Measurements from ENCODE around the gene ANAPC1.
"Not testable (repeated sequence)": the region's sequence is repeated elsewhere in the genome, so short reads cannot be mapped to it uniquely, and the experiment has no call there.

Gene ANAPC1

DNA sequence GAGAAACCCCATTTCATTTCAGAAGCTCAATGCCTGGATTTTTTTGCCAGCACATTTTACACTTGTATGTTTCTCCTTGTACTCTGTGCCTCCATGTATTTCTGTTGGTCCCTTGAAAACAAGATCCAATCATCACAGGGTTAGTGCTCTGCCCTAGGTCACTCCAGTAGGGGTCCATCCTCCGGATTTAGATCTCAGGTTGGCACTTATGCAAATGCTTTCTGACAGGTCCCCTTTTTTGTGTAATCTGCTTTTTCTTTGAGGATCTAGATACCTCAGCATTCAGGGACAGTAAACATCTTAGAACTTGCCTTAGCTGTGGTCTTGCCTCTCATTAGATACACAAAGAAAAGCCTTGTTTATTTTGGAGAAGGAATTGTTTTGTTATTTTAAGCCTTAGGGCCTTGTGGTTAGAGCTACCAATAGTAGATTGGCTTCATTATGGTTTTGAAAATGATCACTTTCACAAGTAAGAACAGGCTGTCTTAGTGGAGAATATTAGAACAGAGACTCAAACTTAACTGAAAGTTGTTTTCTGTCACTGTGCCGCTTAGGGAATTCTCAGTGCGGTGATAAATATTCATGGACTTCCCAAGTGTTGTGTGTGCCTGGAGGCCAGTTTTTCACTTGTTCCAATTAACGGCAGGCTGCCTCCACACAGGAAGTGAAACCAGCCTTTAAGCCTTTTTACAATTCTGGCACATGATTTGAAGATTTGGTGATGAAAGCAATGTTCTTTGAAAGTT lies 22.2 kb upstream of the ANAPC1 start:
- FAIRE-seq (no peak), DNase-seq (ENCODE audit: low spot score) (no peak)

DNA sequence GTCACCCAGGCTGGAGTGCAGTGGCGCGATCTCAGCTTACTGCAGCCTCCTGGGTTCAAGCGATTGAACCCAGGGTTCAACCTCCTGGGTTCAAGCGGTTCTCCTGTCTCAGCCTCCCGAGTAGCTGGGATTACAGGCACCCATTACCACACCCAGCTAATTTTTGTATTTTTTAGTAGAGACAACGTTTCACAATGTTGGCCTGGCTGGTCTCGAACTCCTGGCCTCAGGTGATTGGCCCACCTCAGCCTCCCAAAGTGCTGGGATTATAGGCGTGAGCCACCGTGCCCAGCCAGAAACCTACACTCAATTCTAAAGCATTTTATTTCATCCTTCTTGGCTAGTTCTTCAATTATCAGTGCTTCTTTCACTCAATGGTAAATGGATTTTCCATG lies 21.5 kb upstream of the ANAPC1 start:
- FAIRE-seq = not testable (repeated sequence)

DNA sequence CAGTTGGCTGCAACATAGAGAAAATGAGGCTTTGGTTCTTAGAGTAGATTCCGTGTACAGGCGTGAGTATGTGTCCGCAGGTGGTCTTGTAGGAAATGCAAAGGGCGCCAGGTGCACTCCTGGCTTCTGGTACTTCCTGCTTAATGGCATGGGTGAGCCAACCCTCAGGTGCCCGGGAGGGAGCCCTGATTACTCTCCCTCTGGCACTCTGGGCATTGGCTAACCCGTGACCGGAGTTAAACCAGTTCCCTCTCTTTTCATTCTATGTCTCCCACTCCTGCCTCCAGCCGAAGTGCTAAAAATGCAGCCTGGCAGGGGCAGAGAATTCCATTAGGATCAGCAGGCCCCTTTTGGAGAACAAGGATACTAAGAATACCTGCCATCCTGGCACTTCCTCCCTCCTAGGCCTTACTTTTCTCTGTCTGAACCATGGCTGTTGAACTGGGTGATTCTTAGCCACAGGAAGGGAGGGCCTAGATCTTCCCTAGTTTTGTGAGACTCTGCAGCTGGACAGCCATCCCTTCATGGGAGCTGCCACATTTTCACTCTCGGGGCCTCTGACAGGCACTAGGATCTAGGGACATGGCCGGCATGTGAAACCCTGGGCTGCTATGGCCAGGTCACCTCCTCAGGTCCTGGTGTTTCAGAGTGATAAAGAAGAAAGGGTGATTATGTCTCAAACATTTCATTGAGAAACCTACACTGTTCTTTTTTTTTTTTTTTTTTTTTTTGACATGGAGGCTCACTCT lies 20.9 kb upstream of the ANAPC1 start:
- FAIRE-seq (no peak), DNase-seq (ENCODE audit: low spot score) (no peak)

More for the DNA sequence above, 21.5 kb upstream of the ANAPC1 start:
- not testable (repeated sequence) for DNase-seq (ENCODE audit: low spot score)

DNA sequence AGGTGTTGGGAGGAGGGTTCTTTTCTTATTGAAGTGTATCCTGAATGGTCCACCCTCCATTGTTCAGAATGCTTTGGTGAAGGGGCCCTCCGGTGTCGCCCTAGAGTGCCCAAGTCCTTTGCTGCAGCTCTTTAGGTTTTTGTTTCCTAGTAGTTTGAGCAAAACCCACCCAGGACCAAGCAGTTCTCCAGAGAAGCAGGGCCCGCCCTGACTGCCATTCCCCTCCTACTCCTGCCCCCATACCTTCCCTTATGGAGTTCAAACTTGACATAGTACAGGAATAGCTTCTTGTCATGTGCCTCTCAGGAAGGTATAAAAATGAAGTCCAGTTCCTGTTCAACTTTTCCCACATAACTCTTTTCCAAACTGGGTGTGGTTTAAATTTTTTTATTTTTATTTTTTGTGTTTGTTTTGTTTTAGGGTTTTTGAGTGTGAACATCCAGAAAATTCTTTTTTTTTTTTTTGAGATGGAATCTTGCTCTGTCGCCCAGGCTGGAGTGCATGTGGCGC lies 20.0 kb upstream of the ANAPC1 start:
- DNase-seq (ENCODE audit: low spot score) = no peak
- FAIRE-seq = no peak

DNA sequence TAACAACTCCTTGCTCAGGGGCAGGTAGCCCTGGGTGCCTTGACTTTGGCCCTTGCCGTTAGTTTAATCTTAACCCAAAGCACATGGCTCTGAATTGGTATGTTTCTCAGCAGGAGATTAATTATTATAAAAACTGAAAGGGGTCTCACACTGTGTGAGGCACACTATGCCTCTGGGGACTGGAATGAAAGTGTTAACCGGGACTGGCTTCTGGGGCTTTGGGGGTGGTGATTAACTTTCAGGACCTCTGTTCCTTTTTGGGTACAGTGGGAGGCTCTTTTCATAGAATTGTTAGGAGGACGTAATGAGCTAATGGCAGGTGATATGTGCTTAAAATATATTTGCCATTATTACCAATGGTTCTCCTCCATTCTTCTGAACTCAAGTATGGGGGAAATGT lies 19.5 kb upstream of the ANAPC1 start:
- FAIRE-seq (no peak), DNase-seq (ENCODE audit: low spot score) (no peak)

DNA sequence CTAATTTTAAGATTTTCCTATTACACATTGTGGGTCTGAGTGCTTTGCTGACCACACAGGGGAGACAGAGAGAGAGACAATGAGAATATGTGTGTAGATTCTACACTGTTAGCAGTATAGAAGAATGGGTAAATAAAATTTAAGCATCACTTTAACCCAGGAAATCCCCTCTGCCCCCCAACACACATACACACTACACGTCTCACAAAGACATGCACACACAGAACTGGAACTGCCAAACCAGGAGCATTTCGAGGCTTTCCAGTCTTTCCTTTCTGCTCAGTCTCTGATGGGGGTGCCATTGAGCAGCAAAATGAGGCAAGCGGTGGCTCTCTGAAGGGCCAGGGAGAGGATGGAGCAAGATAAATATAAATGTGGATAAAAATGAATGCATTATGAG lies 16.9 kb upstream of the ANAPC1 start:
- no peak for FAIRE-seq
- DNase-seq (ENCODE audit: low spot score) = no peak

DNA sequence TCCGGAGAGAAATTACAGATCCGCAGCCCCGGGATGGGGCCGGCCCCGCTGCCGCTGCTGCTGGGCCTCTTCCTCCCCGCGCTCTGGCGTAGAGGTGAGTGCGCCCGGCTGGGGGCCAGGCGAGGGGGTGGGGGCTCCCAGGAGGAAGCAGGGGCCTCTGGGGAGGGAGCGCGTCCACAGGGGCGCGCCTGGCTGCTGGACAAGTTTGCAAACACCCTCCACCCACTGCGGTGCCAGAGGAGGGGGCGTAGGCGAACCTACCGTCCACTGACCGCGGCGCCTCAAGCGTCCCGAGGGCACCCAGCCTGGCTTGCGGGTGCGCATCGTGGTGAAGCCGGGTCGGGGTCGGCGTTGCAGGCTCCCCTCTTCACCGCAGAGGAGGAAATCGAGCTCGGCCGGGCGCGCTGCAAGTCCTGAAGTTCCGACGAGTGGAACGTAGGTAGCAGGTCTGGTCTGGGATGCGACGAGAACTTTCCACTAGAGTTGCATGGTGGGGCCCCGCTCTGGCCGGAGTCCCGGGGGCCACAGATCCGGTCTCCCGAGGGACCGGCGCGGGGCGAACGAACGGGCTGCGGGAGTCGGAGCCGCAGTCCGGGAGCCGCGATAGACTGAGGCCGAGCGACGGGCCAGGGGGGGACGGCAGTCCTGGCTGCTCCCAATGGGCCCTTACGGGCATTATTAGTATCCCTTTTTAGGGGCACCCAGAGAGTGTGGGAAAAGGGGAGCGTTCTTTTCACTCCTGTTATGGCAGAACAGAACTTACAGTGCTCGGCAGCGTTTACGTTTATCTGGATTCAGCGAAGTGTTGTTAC lies 14.9 kb upstream of the ANAPC1 start:
- FAIRE-seq (no peak), DNase-seq (ENCODE audit: low spot score) (no peak)

DNA sequence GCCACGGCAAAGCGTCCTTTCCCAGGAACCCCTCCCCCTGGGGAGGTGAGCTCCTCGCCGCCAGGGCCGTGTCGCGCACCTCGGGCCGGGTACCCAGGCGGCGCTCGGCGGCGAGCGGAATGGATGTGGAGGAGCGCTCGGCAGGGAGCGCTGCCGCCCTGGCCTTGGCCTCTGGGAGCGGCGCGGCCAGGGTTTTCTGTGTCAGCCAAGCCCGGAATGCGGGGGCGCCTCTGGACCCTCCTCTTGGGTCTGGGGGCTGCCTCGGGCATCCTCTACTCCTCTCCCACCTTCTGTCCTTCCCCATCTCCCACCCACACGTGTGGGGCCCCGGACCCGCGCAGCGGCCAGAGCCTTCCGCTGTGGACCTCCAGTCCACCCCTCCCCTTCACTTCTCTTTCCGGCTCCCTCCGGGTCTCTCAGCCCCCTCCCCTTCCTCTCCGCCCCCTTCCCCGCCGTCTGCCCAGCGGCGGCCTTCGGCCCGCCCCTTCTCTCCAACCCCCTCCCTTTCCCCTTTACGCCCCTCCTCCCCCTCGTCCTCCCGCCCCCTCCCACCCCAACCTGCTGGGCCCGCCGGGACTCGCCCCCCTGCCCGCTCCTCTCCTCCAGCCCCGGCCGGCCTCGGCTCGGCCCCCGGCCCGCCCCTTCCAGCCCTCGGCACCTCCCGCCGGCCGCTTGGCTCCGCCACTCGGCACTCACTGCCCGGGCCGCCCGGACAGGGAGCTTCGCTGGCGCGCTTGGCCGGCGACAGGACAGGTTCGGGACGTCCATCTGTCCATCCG lies 14.1 kb upstream of the ANAPC1 start, which contains the start of gene MERTK:
Gene MERTK, plus strand, starts transcription at position 684 of the 779 bp plus-strand sequence. CDS start 129 bp downstream, outside the sequence.
- no peak for FAIRE-seq
- peak; percentile 45 for DNase-seq (ENCODE audit: low spot score)

DNA sequence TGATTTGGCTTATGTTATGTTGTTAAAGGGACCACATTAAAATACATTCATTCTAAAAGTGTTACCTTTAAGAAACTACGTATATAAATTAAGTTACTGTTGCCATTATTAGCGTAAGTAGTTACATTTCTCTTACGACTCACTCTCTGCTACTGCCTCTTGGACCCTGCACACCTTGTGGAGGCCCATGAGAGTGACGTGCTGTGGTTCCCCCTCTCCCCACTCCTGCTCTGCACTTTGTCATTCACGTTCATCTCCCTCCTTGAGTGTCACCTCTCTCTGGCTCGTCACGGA lies 13.6 kb upstream of the ANAPC1 start:
- FAIRE-seq (no peak), DNase-seq (ENCODE audit: low spot score) (no peak)

DNA sequence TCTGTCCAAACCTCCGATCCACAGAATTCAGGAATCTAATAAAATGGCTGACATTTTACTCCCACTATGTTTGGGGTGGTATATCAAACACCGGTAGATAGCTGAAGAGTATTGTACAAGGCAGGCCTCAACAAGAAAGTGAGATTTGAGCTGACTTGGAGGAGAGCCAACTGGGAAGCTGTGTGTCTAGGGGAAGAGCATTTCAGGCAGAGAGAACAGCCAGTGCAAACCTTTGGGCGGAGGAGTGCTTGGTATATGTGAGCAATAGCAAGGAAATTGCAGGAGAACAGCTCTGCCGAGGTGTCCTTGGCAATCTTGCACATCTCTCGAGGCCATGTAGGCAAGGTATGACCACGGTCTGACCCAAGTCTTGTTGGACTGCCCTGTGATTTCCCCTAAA lies 12.6 kb upstream of the ANAPC1 start:
- no peak for DNase-seq (ENCODE audit: low spot score)
- no peak for FAIRE-seq

DNA sequence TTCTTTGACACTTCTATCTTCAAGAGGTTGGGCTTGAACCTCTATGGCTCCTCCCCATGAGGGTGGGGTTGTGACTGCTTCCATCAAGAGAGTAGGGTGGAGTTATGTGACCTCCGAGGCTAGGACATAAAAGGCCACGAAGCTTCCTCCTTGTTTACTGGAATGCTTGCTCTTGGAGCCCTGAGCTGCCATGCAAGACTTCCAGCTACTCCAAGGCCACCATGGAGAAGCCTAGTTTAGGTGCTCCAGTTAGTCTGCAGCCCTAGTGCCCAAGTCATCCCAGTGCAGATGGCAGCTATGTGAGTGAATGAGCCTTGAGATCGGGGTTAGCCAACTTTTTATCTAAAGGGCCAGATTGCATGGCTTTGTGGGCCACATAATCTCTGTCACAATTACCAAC lies 12.0 kb upstream of the ANAPC1 start:
- DNase-seq (ENCODE audit: low spot score) (no peak), FAIRE-seq (no peak)

DNA sequence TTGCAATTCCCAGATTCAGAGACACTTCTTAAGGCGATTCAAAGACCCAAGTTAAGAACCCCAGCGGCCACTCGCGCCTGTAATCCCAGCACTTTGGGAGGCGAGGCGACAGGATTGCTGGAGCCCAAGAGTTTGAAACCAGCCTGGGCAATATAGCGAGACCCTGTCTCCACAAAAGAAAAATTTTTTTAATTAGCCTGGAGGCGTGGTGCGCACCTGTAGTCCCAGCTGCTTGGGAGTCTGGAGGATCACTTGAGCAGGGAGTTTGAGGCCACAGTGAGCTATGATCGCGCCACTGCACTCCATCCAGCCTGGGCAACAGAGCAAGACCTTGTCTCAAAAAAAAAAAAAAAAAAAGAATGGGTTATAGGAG lies 585 bp upstream of the ANAPC1 start:
- DNase-seq (ENCODE audit: low spot score) (no peak), FAIRE-seq (no peak)

DNA sequence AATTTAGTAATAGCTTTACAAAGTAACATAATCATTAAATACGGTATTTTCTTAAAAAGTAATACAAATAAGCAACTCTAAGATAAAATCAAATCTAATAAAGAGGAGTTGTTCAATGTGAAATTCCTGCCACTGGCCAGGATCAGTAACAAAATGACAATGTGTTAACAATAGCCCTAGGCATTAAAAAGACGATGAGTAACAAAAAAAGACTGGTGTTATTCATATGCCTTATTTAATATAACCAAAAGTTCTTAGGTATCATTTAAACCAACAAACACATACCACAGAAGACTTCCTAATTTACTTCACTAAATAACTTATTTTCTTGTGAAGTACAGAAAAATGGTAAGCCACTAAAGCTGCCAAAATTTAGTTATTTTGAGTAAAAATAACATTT lies 11.2 kb downstream of the ANAPC1 start:
- not testable (repeated sequence) for FAIRE-seq; DNase-seq (ENCODE audit: low spot score)

DNA sequence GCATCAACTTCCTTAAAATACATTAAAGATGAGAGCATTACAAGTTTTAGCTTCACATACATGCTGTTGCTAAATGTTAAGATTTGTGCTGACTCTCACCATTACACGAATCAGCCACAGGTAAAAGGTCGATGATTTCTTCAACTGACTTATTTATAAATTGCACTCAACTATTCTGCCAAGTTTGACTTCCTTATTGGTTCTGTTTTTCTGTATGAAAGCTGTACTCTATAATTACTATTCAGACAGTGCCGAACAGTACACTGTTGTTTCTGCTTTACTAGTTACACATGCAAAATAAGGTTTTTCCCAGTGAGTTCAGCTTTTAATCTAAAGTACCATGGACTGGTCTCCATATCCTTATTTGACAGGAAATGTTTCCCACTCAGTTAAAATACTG lies 18.9 kb downstream of the ANAPC1 start:
- not testable (repeated sequence) for DNase-seq (ENCODE audit: low spot score); FAIRE-seq

DNA sequence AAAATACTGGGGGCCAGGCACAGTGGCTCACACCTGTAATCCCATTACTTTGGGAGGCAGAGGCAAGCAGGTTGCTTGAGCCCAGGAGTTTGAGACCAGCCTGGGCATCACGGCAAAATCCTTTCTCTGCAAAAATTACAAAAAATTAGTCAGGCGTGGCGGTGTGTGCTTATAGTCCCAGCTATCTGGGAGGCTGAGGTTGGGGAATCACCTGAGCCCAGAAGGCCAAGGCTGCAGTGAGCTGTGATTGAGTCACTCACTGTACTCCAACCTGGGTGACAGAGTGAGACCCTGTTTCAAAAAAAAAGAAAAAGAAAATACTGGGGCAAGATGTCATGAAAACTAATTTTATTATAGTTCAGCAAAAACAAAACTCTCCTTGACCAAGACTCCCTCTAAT lies 24.0 kb downstream of the ANAPC1 start:
- FAIRE-seq (peak; percentile 86), DNase-seq (ENCODE audit: low spot score) (peak; percentile 20)

DNA sequence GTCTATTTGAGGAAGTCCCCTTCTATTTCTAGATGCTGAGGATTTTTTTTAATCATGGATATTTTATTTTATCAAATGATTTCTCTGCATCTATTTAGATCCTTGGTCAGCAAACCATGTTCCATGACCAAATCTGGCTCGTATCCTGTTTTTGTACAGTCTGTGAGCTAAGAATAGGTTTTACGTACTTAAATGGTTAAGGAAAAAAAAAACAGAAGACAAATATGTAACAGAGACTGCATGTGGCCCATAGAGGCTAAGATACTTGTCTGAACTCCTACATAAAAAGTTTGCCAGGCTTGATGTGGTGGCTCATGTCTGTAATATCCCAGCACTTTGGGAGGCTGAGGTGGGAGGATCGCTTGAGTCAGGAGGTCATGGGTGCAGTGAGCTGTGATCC lies 31.4 kb downstream of the ANAPC1 start:
- FAIRE-seq; DNase-seq (ENCODE audit: low spot score): not testable (repeated sequence)

DNA sequence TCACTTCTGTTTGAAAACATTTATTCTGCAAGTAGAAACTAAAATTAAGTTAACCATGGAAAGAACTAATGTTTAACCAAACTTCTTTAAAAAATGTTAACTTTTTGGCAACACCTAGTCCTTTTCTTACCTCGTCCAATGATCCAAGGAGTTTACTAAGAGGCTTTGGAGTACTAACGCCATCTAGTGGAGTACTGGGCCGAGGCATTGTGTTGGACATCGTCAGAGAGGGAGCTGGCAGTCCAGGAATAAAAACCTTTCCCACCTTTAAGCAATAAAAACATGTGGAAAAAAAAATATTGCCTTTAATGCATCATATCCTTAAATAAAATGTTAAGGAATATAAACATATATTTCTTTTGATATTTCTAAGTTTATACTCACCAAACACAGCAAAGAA lies 33.3 kb downstream of the ANAPC1 start:
- not testable (repeated sequence) for DNase-seq (ENCODE audit: low spot score)
- peak; percentile 52 for FAIRE-seq

DNA sequence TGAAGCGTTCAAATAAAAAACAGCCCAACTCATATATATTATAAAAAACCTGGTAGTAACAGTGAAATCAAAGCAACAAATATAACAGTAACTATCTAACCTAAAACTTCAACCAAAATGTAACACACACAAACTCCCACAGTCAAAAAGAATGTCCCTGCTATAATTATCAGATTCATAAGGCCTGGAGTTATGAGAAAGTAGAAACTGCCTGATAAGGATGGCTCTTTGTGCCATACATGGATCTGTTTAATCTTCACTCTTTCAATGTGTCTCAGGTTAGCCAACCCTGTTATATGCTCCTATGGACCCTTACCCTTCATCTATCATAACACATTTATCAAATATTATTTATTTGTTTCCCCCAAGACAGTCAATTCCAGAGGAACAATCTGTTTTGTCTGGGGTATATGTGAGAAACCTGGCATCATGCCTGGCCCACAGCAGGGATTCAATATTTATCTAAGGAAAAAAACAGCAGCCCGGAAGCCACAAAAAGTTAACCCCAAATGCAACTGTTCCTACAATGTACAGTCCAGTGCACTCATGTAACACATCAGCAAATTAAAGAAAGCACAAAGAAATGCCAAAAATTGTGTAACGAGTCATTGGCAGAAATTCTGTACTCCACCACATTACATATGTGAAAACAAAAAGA lies 44.2 kb downstream of the ANAPC1 start:
- FAIRE-seq; DNase-seq (ENCODE audit: low spot score): not testable (repeated sequence)

DNA sequence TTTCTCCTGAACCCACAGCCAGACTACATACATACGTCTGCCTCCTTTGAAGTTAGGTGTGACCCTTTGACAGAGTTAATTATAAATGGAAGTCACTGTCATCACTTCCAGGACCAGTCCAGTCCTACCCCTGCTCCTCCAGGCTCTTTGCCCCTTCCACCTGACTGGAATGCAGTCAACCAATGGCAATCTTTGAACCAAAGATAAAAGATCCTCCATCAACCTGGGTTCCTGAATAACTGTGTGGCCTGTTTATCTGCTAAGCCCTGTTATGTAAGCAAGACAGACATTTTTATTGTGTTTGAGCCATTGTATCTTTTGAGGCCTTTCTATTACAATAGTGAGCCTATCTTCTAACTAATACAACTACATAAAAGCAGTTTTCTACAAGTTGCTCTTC lies 45.0 kb downstream of the ANAPC1 start:
- DNase-seq (ENCODE audit: low spot score); FAIRE-seq: not testable (repeated sequence)

DNA sequence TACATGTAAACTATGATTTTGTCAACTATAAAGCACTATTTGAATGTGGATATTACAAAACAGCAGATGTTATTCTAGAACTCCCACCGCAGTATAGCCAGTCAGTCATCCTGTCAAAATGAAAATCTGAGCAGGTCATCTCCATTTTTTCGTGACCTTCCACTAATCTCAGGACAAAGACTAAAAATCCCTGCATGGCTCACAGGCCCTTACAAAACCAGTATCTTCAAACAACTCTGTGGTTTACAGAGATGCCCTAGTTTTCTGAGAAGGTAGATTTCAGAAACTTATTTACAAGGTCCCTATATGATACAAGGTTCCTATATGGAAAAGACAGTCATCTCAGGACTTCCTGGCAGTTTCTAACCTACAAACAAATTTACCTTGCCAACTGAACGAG lies 49.8 kb downstream of the ANAPC1 start:
- not testable (repeated sequence) for DNase-seq (ENCODE audit: low spot score); FAIRE-seq

All from RCC 7860 (cell line).